ENCODE measurements around the gene ZNF311. TPM values are rescaled to one million over a fixed set of nuclear protein-coding genes. Genes with fewer than 3 reads are reported as not detected.

Gene ZNF311
- total RNA-seq, 1 experiment from 2014 or later, result not detected

Small RNA genes within 50 kb of the gene (small RNA-seq; reads per million reads assigned to genes)
- not detected for gene RN7SL471P

Other genes with a start within 250 kb of the ZNF311 start
- gene TRIM27, start 81.3 kb downstream of the ZNF311 start, total RNA-seq (2014; rRNA removed; shearing (Covaris generic); ENCODE audit: low replicate concordance), result 84.3 and 87.8 TPM in 2 replicates
- gene OR2W1, start 39.9 kb upstream of the ZNF311 start, total RNA-seq (2014; rRNA removed; shearing (Covaris generic); ENCODE audit: low replicate concordance), result not detected in 2 replicates
- not detected in 2 replicates for gene OR2B3, start 82.0 kb upstream of the ZNF311 start, total RNA-seq (2014; rRNA removed; shearing (Covaris generic); ENCODE audit: low replicate concordance)
- gene OR2J1, start 94.2 kb upstream of the ZNF311 start, total RNA-seq (2014; rRNA removed; shearing (Covaris generic); ENCODE audit: low replicate concordance), result not detected in 2 replicates
- gene OR2J3, start 102.7 kb upstream of the ZNF311 start, total RNA-seq (2014; rRNA removed; shearing (Covaris generic); ENCODE audit: low replicate concordance), result not detected in 2 replicates
- gene OR2J2, start 165.6 kb upstream of the ZNF311 start, total RNA-seq (2014; rRNA removed; shearing (Covaris generic); ENCODE audit: low replicate concordance), result not detected in 2 replicates

All from Karpas-422 (cell line).